ENCODE results near the gene CD86. TPM values are rescaled to one million over a fixed set of nuclear protein-coding genes. Genes with fewer than 3 reads are reported as not detected.

The CD86 gene
- total RNA-seq = not detected

- CTCF ChIA-PET = interaction anchor here (1.3 kb wide), 1 partner anchor 60 kb away, joined by 4 read pairs; no protein-coding TSS in a partner anchor
- DNase-seq = no peak
- Mint-ChIP-seq H3K27ac (no peak within 1 kb of the TSS), H3K9me3 (no peaks in the 10 kb centered on the region), H3K4me3 (no peak within 1 kb of the TSS), H3K36me3 (ENCODE audit: low read depth) (no peaks in the 10 kb centered on the region), H3K27me3 (ENCODE audit: low read depth) (peaks cover 28% of the 10 kb centered on the region), H3K4me1 (ENCODE audit: low read depth) (no peaks in the 10 kb centered on the region)
- intact Hi-C loops (cut with micrococcal nuclease) = no loop called here
Measured at GRCh38 chr3:122055215-122055614, at the start of gene CD86. TSS of gene CD86 (plus strand) at chr3:122055362. CDS start at chr3:122055490, 128 bp downstream.

GRCh38 chr3:122006267-122006666 is 48.9 kb upstream of the CD86 start:
- CTCF ChIA-PET = no interaction called here
- intact Hi-C loops (cut with micrococcal nuclease) = no loop called here

GRCh38 chr3:122008166-122008565 is 47.0 kb upstream of the CD86 start:
- peaks cover 3% of the 10 kb centered on the region for H3K4me1 Mint-ChIP-seq (ENCODE audit: low read depth)
- H3K27me3 Mint-ChIP-seq (ENCODE audit: low read depth) = peaks cover 7% of the 10 kb centered on the region
- no peak for DNase-seq
- CTCF ChIA-PET = no interaction called here
- no peaks in the 10 kb centered on the region for H3K9me3 Mint-ChIP-seq
- intact Hi-C loops (cut with micrococcal nuclease) = no loop called here
- no peaks in the 10 kb centered on the region for H3K36me3 Mint-ChIP-seq (ENCODE audit: low read depth)
- no peak overlapping the region for H3K27ac Mint-ChIP-seq
- no peak overlapping the region for H3K4me3 Mint-ChIP-seq

More at GRCh38 chr3:122006267-122006666, 48.9 kb upstream of the CD86 start:
- H3K36me3 Mint-ChIP-seq (ENCODE audit: low read depth) = no peaks in the 10 kb centered on the region
- no peak overlapping the region for H3K4me3 Mint-ChIP-seq
- peaks cover 11% of the 10 kb centered on the region for H3K27me3 Mint-ChIP-seq (ENCODE audit: low read depth)
- no peak for DNase-seq
- peaks cover 3% of the 10 kb centered on the region for H3K4me1 Mint-ChIP-seq (ENCODE audit: low read depth)
- no peaks in the 10 kb centered on the region for H3K9me3 Mint-ChIP-seq
- no peak overlapping the region for H3K27ac Mint-ChIP-seq

GRCh38 chr3:122010506-122010905 is 44.7 kb upstream of the CD86 start:
- H3K27me3 Mint-ChIP-seq (ENCODE audit: low read depth) = peaks cover 2% of the 10 kb centered on the region
- CTCF ChIA-PET = no interaction called here
- no peak overlapping the region for H3K27ac Mint-ChIP-seq
- H3K4me3 Mint-ChIP-seq = no peak overlapping the region
- no peaks in the 10 kb centered on the region for H3K36me3 Mint-ChIP-seq (ENCODE audit: low read depth)
- no peaks in the 10 kb centered on the region for H3K4me1 Mint-ChIP-seq (ENCODE audit: low read depth)
- no peaks in the 10 kb centered on the region for H3K9me3 Mint-ChIP-seq
- intact Hi-C loops (cut with micrococcal nuclease) = no loop called here
- no peak for DNase-seq

GRCh38 chr3:122011396-122011795 is 43.8 kb upstream of the CD86 start:
- Mint-ChIP-seq H3K4me3 (no peak overlapping the region), H3K9me3 (no peaks in the 10 kb centered on the region), H3K4me1 (ENCODE audit: low read depth) (no peaks in the 10 kb centered on the region), H3K27ac (no peak overlapping the region), H3K27me3 (ENCODE audit: low read depth) (peaks cover 2% of the 10 kb centered on the region), H3K36me3 (ENCODE audit: low read depth) (no peaks in the 10 kb centered on the region)
- CTCF ChIA-PET = no interaction called here
- DNase-seq = no peak
- intact Hi-C loops (cut with micrococcal nuclease) = no loop called here

GRCh38 chr3:122012821-122013220 is 42.3 kb upstream of the CD86 start:
- CTCF ChIA-PET = no interaction called here
- intact Hi-C loops (cut with micrococcal nuclease) = no loop called here
- Mint-ChIP-seq H3K36me3 (ENCODE audit: low read depth) (no peaks in the 10 kb centered on the region), H3K4me3 (no peak overlapping the region), H3K9me3 (no peaks in the 10 kb centered on the region), H3K27ac (no peak overlapping the region), H3K27me3 (ENCODE audit: low read depth) (peaks cover 9% of the 10 kb centered on the region), H3K4me1 (ENCODE audit: low read depth) (no peaks in the 10 kb centered on the region)
- DNase-seq = no peak

GRCh38 chr3:122013448-122013925 is 41.7 kb upstream of the CD86 start:
- Mint-ChIP-seq H3K4me3 (no peak overlapping the region), H3K9me3 (no peaks in the 10 kb centered on the region), H3K27ac (no peak overlapping the region), H3K36me3 (ENCODE audit: low read depth) (no peaks in the 10 kb centered on the region), H3K4me1 (ENCODE audit: low read depth) (no peaks in the 10 kb centered on the region), H3K27me3 (ENCODE audit: low read depth) (peaks cover 13% of the 10 kb centered on the region)
- intact Hi-C loops (cut with micrococcal nuclease) = no loop called here
- CTCF ChIA-PET = no interaction called here
- DNase-seq = no peak

GRCh38 chr3:122014741-122015140 is 40.4 kb upstream of the CD86 start:
- intact Hi-C loops (cut with micrococcal nuclease) = no loop called here
- DNase-seq = peak; percentile 34

GRCh38 chr3:122019493-122019892 is 35.7 kb upstream of the CD86 start:
- no peak for DNase-seq
- Mint-ChIP-seq H3K36me3 (ENCODE audit: low read depth) (no peaks in the 10 kb centered on the region), H3K27me3 (ENCODE audit: low read depth) (peaks cover 44% of the 10 kb centered on the region), H3K27ac (no peak overlapping the region), H3K4me3 (no peak overlapping the region), H3K4me1 (ENCODE audit: low read depth) (peaks cover 3% of the 10 kb centered on the region), H3K9me3 (no peaks in the 10 kb centered on the region)
- CTCF ChIA-PET = interaction anchor here (0.6 to 2.4 kb wide), 2 partner anchors 18 to 23 kb away, joined by 3 to 7 read pairs; no protein-coding TSS in a partner anchor
- intact Hi-C loops (cut with micrococcal nuclease) = no loop called here

More at GRCh38 chr3:122014741-122015140, 40.4 kb upstream of the CD86 start:
- CTCF ChIA-PET = no interaction called here
- Mint-ChIP-seq H3K4me1 (ENCODE audit: low read depth) (no peaks in the 10 kb centered on the region), H3K36me3 (ENCODE audit: low read depth) (no peaks in the 10 kb centered on the region), H3K27ac (no peak overlapping the region), H3K9me3 (no peaks in the 10 kb centered on the region), H3K4me3 (no peak overlapping the region), H3K27me3 (ENCODE audit: low read depth) (peaks cover 19% of the 10 kb centered on the region)

GRCh38 chr3:122021037-122021436 is 34.1 kb upstream of the CD86 start:
- Mint-ChIP-seq H3K4me3 (no peak overlapping the region), H3K36me3 (ENCODE audit: low read depth) (no peaks in the 10 kb centered on the region), H3K27ac (no peak overlapping the region), H3K4me1 (ENCODE audit: low read depth) (peaks cover 3% of the 10 kb centered on the region), H3K27me3 (ENCODE audit: low read depth) (peaks cover 44% of the 10 kb centered on the region), H3K9me3 (no peaks in the 10 kb centered on the region)
- intact Hi-C loops (cut with micrococcal nuclease) = no loop called here
- no peak for DNase-seq
- CTCF ChIA-PET = interaction anchor here (1.0 to 2.4 kb wide), 2 partner anchors 9 to 25 kb away, joined by 3 to 7 read pairs; no protein-coding TSS in a partner anchor

GRCh38 chr3:122021811-122022401 is 33.3 kb upstream of the CD86 start, which contains the start of gene ILDR1:
TSS of gene ILDR1 (minus strand) at chr3:122022247. CDS start at chr3:122022077, 170 bp downstream.
- H3K27me3 Mint-ChIP-seq (ENCODE audit: low read depth) = peaks cover 40% of the 10 kb centered on the region
- DNase-seq = peak; percentile 22
- H3K27ac Mint-ChIP-seq = no peak within 1 kb of the TSS
- peak within 1 kb of the TSS; percentile 19 for H3K4me3 Mint-ChIP-seq
- CTCF ChIA-PET = no interaction called here
- H3K4me1 Mint-ChIP-seq (ENCODE audit: low read depth) = peaks cover 3% of the 10 kb centered on the region
- H3K9me3 Mint-ChIP-seq = no peaks in the 10 kb centered on the region
- intact Hi-C loops (cut with micrococcal nuclease) = no loop called here
- H3K36me3 Mint-ChIP-seq (ENCODE audit: low read depth) = no peaks in the 10 kb centered on the region

GRCh38 chr3:122023335-122023910 is 31.7 kb upstream of the CD86 start:
- intact Hi-C loops (cut with micrococcal nuclease) = no loop called here
- H3K4me3 Mint-ChIP-seq = no peak overlapping the region
- peaks cover 3% of the 10 kb centered on the region for H3K4me1 Mint-ChIP-seq (ENCODE audit: low read depth)
- CTCF ChIA-PET = no interaction called here
- DNase-seq = no peak
- no peaks in the 10 kb centered on the region for H3K36me3 Mint-ChIP-seq (ENCODE audit: low read depth)
- peaks cover 33% of the 10 kb centered on the region for H3K27me3 Mint-ChIP-seq (ENCODE audit: low read depth)
- no peaks in the 10 kb centered on the region for H3K9me3 Mint-ChIP-seq
- H3K27ac Mint-ChIP-seq = no peak overlapping the region

GRCh38 chr3:122024800-122025199 is 30.4 kb upstream of the CD86 start:
- H3K36me3 Mint-ChIP-seq (ENCODE audit: low read depth) = no peaks in the 10 kb centered on the region
- no peak overlapping the region for H3K4me3 Mint-ChIP-seq
- intact Hi-C loops (cut with micrococcal nuclease) = no loop called here
- DNase-seq = no peak
- peaks cover 4% of the 10 kb centered on the region for H3K4me1 Mint-ChIP-seq (ENCODE audit: low read depth)
- no peak overlapping the region for H3K27ac Mint-ChIP-seq
- no peaks in the 10 kb centered on the region for H3K9me3 Mint-ChIP-seq
- H3K27me3 Mint-ChIP-seq (ENCODE audit: low read depth) = peaks cover 26% of the 10 kb centered on the region
- CTCF ChIA-PET = interaction anchor here (0.6 to 1.0 kb wide), 2 partner anchors 29 to 76 kb away, joined by 3 read pairs; no protein-coding TSS in a partner anchor
